Right atrium auricular region (tissue), 2 donors: ENCODE measurements around the gene CCNDBP1. TPM values are rescaled to one million over a fixed set of nuclear protein-coding genes. Genes with fewer than 3 reads are reported as not detected.
A peak's percentile ranks its signal among the peaks of the same experiment; 100 is the strongest.

Experiments used
- DNase-seq: peaks from one replicate; pipeline ENCODE4 v3.0.0-alpha.2; 2019; ENCODE audit warnings: low spot score
- H3K27ac ChIP-seq, 2 donors: fragments of 200-600 bp; sonication (generic); 1 replicate in 1 of 2; 2 replicates in 1 of 2; pipeline ENCODE4 v1.5.1; 2016 to 2019
- H3K27me3 ChIP-seq, 2 donors: fragments of 200-600 bp; sonication (generic); one replicate each; pipeline versions ENCODE4 v1.5.1 to v1.6.0; 2017 to 2019
- H3K36me3 ChIP-seq: fragments of 200-600 bp; sonication (generic); one replicate; pipeline ENCODE4 v1.5.1; 2016
- H3K4me1 ChIP-seq, 2 donors: fragments of 200-600 bp; sonication (generic); one replicate each; pipeline versions ENCODE4 v1.5.1 to v1.6.0; 2017 to 2019
- H3K4me3 ChIP-seq, 2 donors: fragments of 200-600 bp; sonication (generic); 1 replicate in 1 of 2; 2 replicates in 1 of 2; pipeline ENCODE4 v1.5.1; 2017 to 2019; ENCODE audit warnings: mild to moderate bottlenecking in 1 of 2, moderate library complexity in 1 of 2
- H3K9me3 ChIP-seq, 2 donors: fragments of 200-600 bp; sonication (generic); one replicate each; pipeline ENCODE4 v1.5.1; 2019
- CTCF ChIP-seq, 2 donors: fragments of 200-600 bp; sonication (generic); IDR thresholded peaks; one replicate each; pipeline ENCODE4 v1.5.1; 2019; ENCODE audit warnings: antibody characterized with exemption in 2 of 2
- total RNA-seq, 2 donors: library from RNA; depleted of rRNA; stranded (reverse); fragments of >200 nt; gene quantifications; one replicate each; pipeline ENCODE4 v1.1.0, GENCODE V29; 2016

Gene CCNDBP1
- total RNA-seq, 2 donors from 2014 or later, result 50.9 to 60.1 TPM

- no peaks in the 10 kb centered on the region for H3K27me3 ChIP-seq
- DNase-seq, result no peak
- H3K9me3 ChIP-seq, result no peaks in the 10 kb centered on the region
- H3K4me1 ChIP-seq, result no peaks in the 10 kb centered on the region
- TF ChIP-seq CTCF (IDR thresholded peaks at IDR 0.05), result no peak
- H3K36me3 ChIP-seq, result no peaks in the 10 kb centered on the region
- H3K4me3 ChIP-seq, result no peak overlapping the region
- H3K27ac ChIP-seq, result no peak overlapping the region
Measured at GRCh38 chr15:43237842-43238470, 52.8 kb downstream of the CCNDBP1 start.

- TF ChIP-seq CTCF (IDR thresholded peaks at IDR 0.05), result no peak
Measured at GRCh38 chr15:43238671-43239131, 53.5 kb downstream of the CCNDBP1 start.

GRCh38 chr15:43239732-43240491, 54.7 kb downstream of the CCNDBP1 start:
- Histone ChIP-seq H3K4me3 (no peak overlapping the region), H3K4me1 (no peaks in the 10 kb centered on the region), H3K27me3 (no peaks in the 10 kb centered on the region), H3K36me3 (no peaks in the 10 kb centered on the region), H3K9me3 (no peaks in the 10 kb centered on the region), H3K27ac (no peak overlapping the region)
- no peak for TF ChIP-seq CTCF (IDR thresholded peaks at IDR 0.05)
- no peak for DNase-seq

More at GRCh38 chr15:43238671-43239131, 53.5 kb downstream of the CCNDBP1 start:
- no peak overlapping the region for H3K4me3 ChIP-seq
- no peak overlapping the region for H3K27ac ChIP-seq
- H3K27me3 ChIP-seq, result no peaks in the 10 kb centered on the region
- no peaks in the 10 kb centered on the region for H3K9me3 ChIP-seq
- H3K4me1 ChIP-seq, result no peaks in the 10 kb centered on the region
- no peaks in the 10 kb centered on the region for H3K36me3 ChIP-seq
- DNase-seq, result no peak

GRCh38 chr15:43241100-43241499, 55.9 kb downstream of the CCNDBP1 start:
- Histone ChIP-seq H3K9me3 (no peaks in the 10 kb centered on the region), H3K36me3 (no peaks in the 10 kb centered on the region), H3K27me3 (no peaks in the 10 kb centered on the region), H3K27ac (no peak overlapping the region), H3K4me3 (no peak overlapping the region), H3K4me1 (no peaks in the 10 kb centered on the region)
- TF ChIP-seq CTCF (IDR thresholded peaks at IDR 0.05), result no peak
- peak; percentile 70 for DNase-seq

- no peaks in the 10 kb centered on the region for H3K27me3 ChIP-seq
- H3K9me3 ChIP-seq, result no peaks in the 10 kb centered on the region
- no peaks in the 10 kb centered on the region for H3K36me3 ChIP-seq
- no peak overlapping the region for H3K27ac ChIP-seq
- DNase-seq, result no peak
- no peak for TF ChIP-seq CTCF (IDR thresholded peaks at IDR 0.05)
- no peak overlapping the region for H3K4me3 ChIP-seq
- no peaks in the 10 kb centered on the region for H3K4me1 ChIP-seq
Measured at GRCh38 chr15:43242616-43243015, 57.4 kb downstream of the CCNDBP1 start.
